Embryonic facial prominence (tissue), 1 donor: Measurements from ENCODE around the gene SORCS2.

Source experiments
- DNase-seq: peaks from one replicate; pipeline ENCODE4 v3.0.0-alpha.2; 2016; ENCODE audit errors: extremely low spot score

Gene SORCS2

DNA sequence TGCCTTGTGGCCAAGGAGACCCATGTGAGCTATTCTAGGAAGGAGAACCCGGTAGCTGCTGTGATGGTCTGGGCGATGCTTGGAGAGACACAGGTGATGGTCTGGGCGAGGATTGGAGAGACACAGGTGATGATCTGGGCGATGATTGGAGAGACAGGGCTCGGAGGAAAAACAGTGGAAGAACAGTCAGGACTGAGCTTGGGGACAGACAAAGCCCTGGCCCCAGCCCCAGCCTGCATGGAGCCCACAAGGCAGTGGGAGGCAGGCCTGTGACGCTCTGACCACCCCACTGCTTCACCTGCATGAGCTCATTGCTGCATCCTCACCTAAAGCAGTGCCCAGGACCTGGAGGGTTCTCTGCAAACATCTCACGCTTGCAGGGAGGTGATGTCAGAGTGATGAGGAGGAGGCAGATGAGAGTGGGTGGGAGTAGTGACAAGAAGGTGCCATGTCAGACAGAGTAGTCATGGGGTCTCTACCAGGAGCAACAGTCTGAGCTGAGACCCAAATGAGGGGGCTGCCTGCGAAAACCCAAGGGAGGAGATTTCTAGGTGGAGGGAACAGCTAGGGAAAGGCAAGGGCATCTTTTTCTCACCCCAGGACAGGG lies 278.3 kb downstream of the SORCS2 start:
- DNase-seq, result no peak

DNA sequence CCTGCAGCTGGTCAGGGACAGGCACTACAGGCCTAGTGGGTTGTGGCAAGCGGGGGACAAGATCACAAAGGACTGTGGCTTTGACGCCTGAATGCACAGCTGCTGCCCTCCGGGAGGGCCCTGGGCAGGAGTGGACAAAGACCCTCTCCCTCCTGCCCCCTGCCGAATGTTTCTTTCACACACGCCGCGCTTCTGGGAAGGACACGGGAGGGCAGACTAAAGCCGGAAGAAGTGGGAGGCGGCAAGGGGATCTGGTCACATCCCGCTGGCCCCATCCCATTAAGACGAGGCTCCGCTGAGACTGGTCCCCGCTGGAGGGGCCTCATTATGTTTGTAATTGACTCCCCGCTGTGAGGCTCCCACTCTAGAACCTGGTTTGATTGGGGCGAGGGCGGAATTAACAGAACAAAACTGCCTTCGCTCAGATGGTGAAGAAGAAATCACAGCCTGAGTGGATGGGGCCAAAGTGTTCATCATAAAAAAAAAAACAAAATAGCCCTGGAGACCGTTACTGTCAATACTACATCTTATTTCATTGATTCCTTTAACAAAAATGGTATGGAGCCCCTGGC lies 280.2 kb downstream of the SORCS2 start:
- DNase-seq, result no peak

DNA sequence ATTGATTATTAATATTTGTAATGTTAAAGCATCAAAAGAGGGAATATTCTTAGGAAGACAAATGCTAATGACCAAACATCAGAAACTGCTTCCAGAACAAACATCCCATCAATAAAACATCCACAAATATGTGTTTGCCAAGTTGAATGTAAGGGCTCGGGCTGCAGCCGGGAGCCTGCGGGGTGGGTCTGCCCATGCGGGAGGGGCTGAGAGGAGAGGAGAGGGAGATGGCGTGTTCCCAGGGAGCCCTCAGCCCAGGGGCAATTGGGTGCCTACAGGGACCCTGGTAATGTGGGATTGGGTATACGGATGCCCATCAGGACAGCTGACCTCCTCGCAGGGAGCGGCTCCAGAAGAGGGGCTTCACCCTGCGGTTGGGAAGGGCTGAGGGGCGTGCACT lies 280.7 kb downstream of the SORCS2 start:
- no peak for DNase-seq

DNA sequence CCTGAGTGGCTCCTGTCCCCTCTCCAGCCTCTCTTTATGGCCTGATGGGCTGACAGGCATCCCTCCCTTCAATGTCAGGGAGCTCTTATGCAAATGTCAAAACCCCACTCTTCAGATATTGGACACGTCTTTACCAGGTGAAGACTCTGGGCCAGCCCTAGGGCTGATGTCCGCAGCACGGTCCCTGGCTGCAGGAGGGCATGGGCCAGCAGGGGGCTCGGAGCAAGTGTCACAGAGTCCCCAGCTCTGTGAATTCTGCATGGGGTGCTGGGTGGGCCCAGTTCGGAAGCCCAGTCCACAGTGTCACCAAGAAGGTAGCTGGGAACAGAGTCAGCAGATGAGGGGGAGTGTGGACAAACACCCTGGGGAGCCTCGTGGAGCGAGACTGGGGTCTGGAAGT lies 282.0 kb downstream of the SORCS2 start:
- no peak for DNase-seq

DNA sequence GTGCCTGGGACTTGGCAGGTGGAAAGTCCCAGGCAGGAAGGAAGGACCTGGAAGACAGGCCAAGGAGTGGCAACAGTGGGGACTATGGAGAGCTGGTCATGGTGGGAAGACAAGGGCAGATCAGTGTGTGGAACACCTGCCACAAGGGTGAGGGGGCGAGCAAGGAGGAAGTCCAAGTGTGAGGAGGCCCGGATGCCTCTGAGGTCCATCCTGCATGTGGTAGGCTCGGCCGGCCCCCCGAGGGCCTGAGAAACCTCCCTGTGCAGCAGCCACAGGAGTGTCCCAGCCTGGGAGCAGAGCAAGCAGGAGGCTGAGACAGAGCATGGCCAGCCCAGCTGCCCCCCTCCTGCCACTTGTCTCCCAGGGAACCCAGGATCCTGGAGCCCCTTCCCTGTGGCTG lies 282.9 kb downstream of the SORCS2 start:
- DNase-seq, result no peak

DNA sequence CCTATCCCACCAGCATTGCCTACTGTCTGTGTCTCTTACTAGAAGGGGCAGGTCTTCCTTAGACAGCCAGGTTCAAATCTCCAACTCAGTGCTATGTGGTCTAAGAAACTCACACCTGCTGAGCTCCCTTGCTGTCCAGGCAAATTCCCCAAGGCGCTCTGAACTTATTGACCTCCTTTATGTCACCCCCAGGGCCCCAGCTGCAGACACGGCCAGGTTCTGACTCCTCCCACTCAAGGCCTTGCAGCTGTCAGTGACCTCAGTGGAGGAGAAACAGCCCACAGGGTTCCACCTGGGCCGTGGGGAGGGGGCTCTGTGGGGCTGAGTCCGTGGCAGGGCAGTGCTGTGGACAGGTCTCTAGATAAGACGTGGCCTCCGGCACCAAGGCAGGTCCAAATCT lies 284.5 kb downstream of the SORCS2 start:
- no peak for DNase-seq

DNA sequence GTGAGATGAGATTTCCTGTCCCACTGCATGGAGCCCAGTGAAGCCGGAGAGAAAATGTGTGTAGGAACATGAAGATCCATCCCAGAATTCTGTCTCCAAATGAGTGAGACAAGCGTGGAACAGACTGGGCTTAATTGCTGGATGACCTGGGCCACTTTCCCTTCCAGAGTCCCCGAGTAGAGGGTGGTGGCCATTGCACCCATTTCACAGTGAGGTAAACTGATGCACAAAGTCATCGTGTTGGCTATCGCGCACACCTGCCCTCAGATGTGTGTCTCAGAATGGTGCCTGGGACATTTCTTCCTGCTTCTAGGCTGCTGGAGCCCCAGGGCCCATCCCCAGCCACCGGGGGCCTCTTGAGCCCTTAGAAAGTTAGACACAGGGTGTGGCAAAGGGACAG lies 285.4 kb downstream of the SORCS2 start:
- no peak for DNase-seq

DNA sequence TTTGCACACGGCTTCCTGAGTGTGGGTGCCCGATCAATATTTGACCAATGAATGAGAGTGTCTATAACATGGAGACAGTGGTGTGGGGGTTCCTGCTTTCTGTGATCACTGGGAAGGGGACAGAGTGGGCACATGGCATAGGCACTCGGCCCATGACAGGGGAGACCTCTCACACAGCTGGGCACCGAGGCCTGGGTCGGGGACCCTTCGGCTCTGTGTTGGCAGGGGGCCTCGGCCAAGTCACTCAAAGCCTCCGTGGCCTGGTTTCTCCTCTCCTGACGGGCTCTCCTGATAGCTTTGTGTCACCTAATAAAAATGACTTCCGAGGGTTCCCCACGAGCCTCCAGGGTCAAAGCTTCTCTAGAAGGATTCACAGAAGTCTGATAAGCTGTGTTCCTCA lies 286.3 kb downstream of the SORCS2 start:
- DNase-seq, result no peak

DNA sequence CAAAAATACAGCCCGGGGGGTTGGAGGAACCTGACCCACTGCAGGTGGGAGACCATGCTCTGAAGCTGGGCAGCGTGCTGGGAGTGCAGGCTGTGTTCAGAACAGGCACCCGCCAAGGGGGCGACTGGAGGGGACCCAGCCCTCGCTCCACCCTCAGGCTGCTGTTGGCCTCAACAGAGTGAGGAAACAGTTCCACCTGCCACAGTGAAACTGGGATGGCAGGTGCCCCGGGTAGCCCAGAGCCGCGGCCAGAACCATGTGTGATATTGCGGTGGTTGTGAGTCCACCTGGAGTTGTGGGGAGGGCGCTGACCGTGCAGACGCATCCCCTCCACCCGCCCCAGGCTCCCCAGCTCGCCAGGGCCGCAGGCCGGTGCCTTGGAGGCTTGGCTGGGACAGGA lies 288.1 kb downstream of the SORCS2 start:
- DNase-seq, result no peak

DNA sequence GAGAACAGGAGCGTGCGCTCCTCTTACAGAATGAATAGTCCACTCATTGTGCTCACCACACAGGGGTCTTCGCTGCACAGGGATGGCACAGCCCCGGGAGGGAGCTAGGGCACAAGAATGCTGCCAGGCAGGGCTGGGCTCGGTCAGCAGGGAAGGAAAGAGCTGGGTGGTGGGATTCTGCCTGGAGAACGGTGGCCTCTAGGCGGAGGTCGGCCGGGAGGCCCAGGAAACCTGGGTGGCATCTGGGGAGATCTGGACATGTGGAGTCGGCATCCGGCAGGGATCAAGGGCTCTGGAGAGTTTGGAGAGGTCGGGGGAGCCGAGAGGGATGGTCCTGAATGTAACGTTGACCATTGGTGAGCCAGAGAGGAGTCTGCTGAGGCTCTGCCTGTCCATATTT lies 288.9 kb downstream of the SORCS2 start:
- no peak for DNase-seq

DNA sequence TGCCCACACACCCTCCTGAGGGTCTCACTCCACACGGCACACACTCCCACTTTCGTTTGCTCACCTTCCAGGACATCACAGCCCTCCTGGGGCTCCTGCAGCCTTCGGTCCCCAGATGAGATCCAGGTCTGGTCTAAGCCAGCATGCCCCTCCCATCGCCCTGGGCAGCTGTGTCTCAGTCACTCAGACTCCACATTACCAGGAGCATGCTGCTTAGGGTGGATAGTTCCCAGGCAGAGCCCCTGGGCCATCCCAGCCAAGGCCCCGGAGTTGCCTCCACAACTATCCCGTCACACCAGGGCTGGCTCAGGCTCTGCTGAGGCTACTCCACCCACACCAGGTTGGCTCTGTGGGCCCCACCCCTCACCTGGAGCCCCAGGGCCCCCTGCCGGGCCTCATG lies 292.8 kb downstream of the SORCS2 start:
- DNase-seq, result no peak

DNA sequence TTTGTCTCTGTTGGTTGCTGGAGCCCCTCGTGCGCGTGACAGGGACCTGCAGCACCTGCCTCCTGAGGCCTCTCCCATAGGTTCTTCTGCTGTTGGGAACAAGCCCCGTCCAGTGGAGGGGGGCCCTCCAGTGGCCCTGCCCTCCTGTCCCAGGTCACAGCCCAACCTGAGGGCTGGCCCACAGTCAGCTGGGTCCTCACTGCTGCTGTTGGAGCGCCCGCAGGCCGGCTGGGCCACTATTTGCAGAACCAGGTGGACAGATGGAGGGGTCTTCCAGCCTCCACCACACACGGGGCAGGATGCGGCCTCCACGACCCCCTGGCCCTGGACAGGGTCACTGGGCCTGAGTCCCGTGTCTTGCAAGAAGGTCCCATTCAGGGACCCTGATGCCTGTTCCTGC lies 293.8 kb downstream of the SORCS2 start:
- no peak for DNase-seq

DNA sequence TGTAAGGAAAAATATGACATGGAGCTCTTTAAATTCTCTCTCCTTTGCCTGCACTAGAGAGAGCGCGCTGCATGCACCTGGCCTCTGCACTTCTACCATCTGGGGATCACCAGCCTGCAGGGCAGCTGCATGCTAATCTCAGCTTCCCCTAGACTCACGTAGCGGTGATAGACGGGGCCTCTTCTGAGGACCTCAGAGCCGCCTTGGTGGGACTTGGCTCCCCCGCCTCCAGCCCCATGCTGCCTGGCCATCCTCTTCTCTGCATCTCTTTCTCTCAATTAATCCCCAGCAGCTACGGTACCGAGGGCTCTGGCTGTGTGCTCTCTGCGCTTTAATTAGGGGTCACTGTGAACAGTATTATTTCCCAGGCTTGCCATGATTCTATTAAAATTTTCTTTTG lies 295.2 kb downstream of the SORCS2 start:
- no peak for DNase-seq

DNA sequence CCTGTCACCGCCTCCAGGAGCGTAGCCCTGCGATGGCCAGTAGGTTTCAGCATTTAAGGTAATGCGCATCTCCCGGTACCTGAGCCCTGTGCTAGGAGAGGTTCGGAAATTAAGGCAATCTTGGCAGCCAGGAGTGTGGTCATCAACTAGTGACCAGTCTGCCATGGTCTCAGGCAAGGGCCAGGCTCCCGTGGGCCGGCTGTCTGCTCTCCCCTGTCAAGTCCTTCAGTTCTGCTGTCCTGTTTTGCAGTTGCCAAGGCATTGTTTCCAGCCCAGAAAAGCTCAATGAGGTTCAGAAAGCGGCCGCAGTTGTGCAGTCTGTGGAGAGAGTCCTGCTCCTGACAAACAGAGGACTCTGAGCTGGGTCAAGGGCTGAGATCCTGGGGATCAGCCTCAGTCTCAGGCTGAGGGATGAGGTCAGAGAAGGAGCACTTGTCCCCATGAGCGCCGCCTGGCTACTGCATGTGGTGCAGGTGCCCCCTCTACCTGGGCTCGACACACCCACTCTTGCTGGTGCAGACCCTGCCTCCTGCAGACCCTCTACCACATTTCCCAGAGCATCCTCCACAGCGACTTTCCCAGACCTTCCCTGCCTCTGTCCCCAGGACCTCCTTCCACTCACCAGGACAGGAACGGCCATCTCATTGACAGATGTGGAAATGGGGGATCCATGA lies 295.8 kb downstream of the SORCS2 start:
- DNase-seq, result no peak

DNA sequence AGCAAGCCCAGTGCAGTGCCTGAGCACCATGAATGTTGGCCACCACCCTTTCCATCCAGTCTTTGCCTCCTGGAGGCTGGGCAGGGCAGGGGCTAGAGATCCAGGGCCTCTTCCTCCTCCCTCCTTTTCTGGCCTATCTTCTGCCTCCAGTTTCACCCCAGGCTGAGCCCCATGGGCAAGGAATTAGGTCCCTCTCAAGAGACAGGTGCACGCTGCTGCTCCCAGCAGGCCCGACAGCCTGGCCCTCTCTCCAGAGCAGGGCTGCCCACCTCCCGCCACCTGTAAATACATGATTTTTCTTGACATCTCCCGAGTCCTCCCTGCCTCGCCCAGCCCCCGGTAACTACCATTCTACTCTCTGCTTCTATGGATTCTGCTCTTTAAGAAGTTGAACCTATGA lies 299.6 kb downstream of the SORCS2 start:
- no peak for DNase-seq

DNA sequence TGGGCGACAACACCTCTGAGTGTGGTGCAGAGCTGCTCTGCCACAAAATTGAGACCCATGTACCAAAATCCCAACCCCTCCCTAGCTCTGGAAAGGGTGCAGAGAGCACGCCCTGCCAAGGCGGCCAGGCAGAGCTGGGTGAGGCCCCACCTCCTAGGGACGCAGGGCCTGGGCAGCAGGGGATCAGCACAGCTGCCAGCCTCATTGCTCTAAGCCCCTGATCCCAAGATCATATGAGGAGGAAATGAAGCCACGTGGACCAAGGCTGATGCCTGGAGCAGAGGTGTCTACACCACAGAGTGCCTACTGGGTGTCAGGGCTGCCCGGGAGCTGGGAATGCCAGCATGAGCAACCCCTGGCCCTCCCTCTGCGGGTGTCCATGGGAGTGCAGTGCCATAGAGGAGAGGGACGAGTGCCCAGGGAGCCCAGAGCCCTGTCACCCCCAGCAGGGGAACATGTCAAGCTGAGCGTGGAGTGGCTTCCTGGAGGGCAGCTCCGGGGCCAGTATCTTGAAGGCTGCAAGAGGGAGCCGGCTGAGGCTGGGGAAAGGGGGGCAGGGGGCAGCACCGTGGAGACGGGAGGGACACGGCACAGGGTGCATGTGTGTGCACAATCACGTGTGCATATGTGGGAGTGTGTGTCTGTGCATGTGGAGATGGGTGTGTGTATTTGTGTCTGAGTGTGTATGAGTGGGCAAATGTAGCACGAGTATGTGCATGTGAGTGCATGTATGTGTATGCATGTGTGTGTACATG lies 306.3 kb downstream of the SORCS2 start:
- no peak for DNase-seq

DNA sequence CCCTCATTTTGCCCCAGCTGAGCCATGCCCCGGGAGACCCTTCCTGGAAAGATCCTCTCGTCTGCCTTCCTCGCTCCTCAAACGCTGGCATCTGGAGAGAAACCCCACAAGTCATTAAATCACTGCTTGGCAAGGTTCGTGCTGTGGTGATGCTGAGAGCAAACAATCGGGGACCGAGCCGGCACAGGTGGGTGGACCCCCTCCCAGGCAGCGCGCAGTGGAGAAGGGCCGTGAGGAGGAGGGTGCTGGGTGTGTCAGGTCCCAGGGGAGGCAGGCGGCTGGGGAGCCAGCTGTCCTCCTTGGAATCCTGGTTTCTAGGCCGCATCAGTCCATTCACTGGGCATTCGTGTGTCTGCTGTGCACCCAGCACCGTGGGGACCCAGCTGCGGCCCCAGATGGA lies 307.3 kb downstream of the SORCS2 start:
- DNase-seq, result no peak

DNA sequence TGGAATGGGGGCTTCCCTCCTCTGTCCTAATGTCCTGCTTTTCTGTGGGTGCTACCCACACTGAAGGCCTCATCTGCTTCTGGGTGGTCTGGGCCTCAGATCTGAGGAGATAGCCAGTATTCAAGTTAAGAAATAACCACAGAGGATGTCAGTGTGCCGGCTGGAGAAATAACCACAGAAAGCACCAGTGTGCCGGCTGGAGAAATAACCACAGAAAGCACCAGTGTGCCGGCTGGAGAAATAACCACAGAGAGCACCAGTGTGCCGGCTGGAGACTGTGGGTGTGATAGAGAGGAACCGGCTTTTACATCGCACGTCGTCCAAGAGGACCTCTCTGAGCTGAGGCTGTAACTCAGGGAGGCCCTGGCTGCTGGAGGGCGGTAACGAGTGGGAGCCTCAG lies 308.1 kb downstream of the SORCS2 start:
- no peak for DNase-seq

DNA sequence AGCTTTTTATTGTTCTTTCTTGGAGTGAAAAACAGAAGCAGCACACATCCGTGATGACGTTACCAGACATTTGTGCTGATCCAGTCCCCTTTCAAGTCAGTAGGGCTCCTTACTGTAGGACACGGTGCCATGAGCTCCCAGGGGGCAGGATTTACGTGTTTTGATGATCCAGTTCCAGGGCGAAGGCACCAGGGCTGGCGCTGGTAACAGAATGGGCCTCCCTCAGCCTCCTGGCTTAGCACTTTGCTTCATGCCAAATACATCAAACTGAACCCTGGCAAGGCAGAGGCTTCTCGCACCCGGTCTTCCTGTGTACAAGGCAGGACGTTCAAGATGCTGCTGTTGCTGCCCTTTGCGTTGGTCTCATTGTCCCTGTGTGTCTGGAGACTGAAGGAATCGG lies 309.0 kb downstream of the SORCS2 start:
- DNase-seq, result no peak

DNA sequence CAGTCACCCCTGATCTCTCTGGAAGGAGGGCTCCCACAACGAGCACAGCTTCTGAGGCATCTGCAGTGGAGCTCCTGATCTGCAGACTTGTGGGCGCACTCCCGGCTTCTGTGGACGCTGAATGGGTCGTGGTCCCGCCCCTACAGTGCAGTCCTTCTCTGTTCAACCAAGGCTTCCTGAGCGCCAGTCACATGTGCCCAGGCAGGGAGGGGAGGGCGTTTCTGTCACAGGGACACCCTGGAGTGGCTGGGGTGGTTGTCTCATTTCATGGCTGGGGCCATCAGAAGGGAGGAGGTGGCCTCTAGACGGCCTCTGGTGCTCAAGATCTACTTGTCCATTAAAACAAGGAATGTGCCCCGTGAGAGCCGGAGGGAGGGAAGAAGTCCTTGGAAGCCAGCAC lies 309.5 kb downstream of the SORCS2 start:
- DNase-seq, result no peak

DNA sequence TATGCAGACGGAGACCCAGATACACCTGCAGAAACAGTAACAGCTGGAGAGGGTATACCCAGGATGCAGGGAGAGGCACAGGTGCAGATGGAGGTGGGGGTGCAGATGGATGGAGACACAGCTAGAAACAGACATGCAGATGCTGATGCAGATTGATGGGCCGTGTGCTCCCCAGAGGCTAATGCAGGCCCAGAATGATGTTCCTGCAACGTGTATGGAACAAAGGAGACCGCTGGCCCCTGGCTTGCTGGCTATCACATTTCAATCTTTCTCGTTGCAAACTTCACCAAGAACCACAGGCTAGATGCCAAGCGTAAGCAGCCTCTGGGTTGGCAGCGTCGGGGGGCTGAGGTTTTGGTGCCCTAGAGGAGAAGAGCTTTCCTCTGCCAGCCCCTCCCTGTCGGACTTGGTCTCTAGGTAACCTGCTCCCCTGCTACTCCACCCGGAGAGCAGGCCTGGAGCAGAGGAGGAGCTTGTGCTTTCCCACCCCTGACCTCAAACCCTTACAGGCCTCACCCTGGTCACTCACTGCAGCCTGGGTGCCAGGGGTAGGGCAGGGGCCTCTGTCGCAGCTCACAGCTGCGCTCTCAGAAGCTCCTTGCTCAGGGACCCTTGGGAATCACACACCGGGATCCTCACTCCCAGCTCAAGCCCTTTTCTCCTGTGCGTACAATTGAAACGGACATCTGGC lies 311.4 kb downstream of the SORCS2 start:
- no peak for DNase-seq

DNA sequence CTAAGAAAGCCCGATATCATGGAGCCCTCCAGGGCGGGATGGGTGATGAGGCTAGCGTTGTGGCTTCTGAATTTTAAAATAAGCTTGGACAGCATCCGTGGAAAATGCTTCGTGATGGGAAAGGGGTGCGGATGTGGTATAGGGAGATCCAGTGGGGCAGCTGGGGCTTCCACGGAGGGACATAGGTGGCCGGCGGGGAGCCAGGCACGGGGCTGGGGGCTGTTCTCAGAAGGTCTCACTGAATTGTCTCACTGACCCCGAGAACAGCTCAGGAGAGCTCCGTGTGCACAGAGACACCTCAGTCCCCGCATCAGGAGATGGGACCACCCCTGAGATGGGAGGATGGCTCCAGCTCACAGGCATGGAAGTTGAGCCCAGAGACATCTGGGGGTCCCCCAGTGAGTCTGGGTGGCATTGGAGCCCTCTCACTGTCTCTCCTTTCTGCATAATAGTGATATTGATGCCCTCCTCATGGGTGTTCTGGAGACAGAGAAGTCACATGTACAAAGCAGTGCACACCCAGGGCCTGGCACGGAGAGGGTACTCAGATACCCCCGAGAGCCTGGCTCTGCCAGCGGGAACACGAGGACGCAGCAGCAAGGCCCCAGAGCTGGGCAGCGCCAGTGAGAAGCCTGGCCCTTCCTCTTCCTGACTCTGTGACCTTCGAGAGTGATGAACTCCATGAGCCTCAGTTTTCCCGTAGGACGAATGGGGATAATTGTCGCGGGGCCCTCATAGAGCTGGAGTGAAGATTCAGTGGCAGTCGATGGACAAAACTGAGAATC lies 313.0 kb downstream of the SORCS2 start:
- DNase-seq, result no peak
